Embryonic facial prominence (tissue), 1 donor: ENCODE measurements around the gene TOMT.

Experiments
- DNase-seq: peaks from one replicate; pipeline ENCODE4 v3.0.0-alpha.2; 2016; ENCODE audit errors: extremely low spot score

The TOMT gene

GRCh38 chr11:72105888-72106287, at the start of gene TOMT:
Gene TOMT, plus strand, starts transcription at chr11:72105924. Its CDS starts 28 bp downstream, at chr11:72105952.
- DNase-seq: no peak

GRCh38 chr11:72058416-72059034, 47.2 kb upstream of the TOMT start:
- DNase-seq: no peak

GRCh38 chr11:72061739-72062396, 43.9 kb upstream of the TOMT start:
- DNase-seq: no peak

- DNase-seq: no peak
Observed at GRCh38 chr11:72066855-72067254, 38.9 kb upstream of the TOMT start.

- DNase-seq: no peak
Observed at GRCh38 chr11:72067266-72067665, 38.5 kb upstream of the TOMT start.

GRCh38 chr11:72067676-72068075, 38.0 kb upstream of the TOMT start:
- no peak for DNase-seq

- no peak for DNase-seq
Observed at GRCh38 chr11:72069200-72069599, 36.5 kb upstream of the TOMT start.

- no peak for DNase-seq
Observed at GRCh38 chr11:72069787-72070251, 35.9 kb upstream of the TOMT start.

GRCh38 chr11:72070491-72070890, 35.2 kb upstream of the TOMT start:
- no peak for DNase-seq

- no peak for DNase-seq
Observed at GRCh38 chr11:72072348-72072747, 33.4 kb upstream of the TOMT start.

GRCh38 chr11:72075109-72075508, 30.6 kb upstream of the TOMT start:
- no peak for DNase-seq

- DNase-seq: no peak
Observed at GRCh38 chr11:72075756-72076155, 30.0 kb upstream of the TOMT start.

- DNase-seq: no peak
Observed at GRCh38 chr11:72078477-72078876, 27.2 kb upstream of the TOMT start.

- DNase-seq: no peak
Observed at GRCh38 chr11:72079819-72080325, 25.9 kb upstream of the TOMT start.

GRCh38 chr11:72080326-72081183, 25.2 kb upstream of the TOMT start, which contains the start of the genes LRRC51 and NUMA1:
Gene LRRC51, plus strand, starts transcription at chr11:72080850. Its CDS starts 8,234 bp downstream, at chr11:72089084.
Gene NUMA1, minus strand, starts transcription at chr11:72080542. Its CDS starts 44,599 bp downstream, at chr11:72035943.
- peak; percentile 100 for DNase-seq

GRCh38 chr11:72081184-72081644, 24.5 kb upstream of the TOMT start:
- no peak for DNase-seq

- DNase-seq: no peak
Observed at GRCh38 chr11:72081821-72082453, 23.8 kb upstream of the TOMT start.

- DNase-seq: no peak
Observed at GRCh38 chr11:72083414-72083813, 22.3 kb upstream of the TOMT start.

GRCh38 chr11:72084076-72084475, 21.6 kb upstream of the TOMT start:
- DNase-seq: no peak

GRCh38 chr11:72084965-72085364, 20.8 kb upstream of the TOMT start:
- DNase-seq: no peak

- no peak for DNase-seq
Observed at GRCh38 chr11:72085621-72086351, 19.9 kb upstream of the TOMT start.
